ENCODE data around the gene CLDN14. TPM values are rescaled to one million over a fixed set of nuclear protein-coding genes. Genes with fewer than 3 reads are reported as not detected.
A peak's percentile ranks its signal among the peaks of the same experiment; 100 is the strongest.

CLDN14 gene
- total RNA-seq, 1 donor: 0.27 TPM

- no peak for DNase-seq (ENCODE audit: low read depth)
- TF ChIP-seq CTCF (IDR thresholded peaks at IDR 0.05; ENCODE audit: insufficient read depth, low read length): no peak
- H3K4me3 ChIP-seq (ENCODE audit: low read depth, low read length): no peak overlapping the region
These were observed 31.0 kb upstream of the CLDN14 start for GRCh38 chr21:36510911-36511310.

GRCh38 chr21:36509973-36510664 is 30.2 kb upstream of the CLDN14 start:
- no peak for TF ChIP-seq CTCF (IDR thresholded peaks at IDR 0.05; ENCODE audit: insufficient read depth, low read length)
- no peak for DNase-seq (ENCODE audit: low read depth)
- no peak overlapping the region for H3K4me3 ChIP-seq (ENCODE audit: low read depth, low read length)

GRCh38 chr21:36508948-36509347 is 29.0 kb upstream of the CLDN14 start:
- no peak for DNase-seq (ENCODE audit: low read depth)
- no peak for TF ChIP-seq CTCF (IDR thresholded peaks at IDR 0.05; ENCODE audit: insufficient read depth, low read length)
- H3K4me3 ChIP-seq (ENCODE audit: low read depth, low read length): no peak overlapping the region

GRCh38 chr21:36507397-36508018 is 27.6 kb upstream of the CLDN14 start:
- H3K4me3 ChIP-seq (ENCODE audit: low read depth, low read length): no peak overlapping the region
- TF ChIP-seq CTCF (IDR thresholded peaks at IDR 0.05; ENCODE audit: insufficient read depth, low read length): no peak
- DNase-seq (ENCODE audit: low read depth): no peak

- no peak for DNase-seq (ENCODE audit: low read depth)
- no peak overlapping the region for H3K4me3 ChIP-seq (ENCODE audit: low read depth, low read length)
- TF ChIP-seq CTCF (IDR thresholded peaks at IDR 0.05; ENCODE audit: insufficient read depth, low read length): no peak
These were observed 26.6 kb upstream of the CLDN14 start for GRCh38 chr21:36506482-36506881.

- peak; percentile 79 for TF ChIP-seq CTCF (IDR thresholded peaks at IDR 0.05; ENCODE audit: insufficient read depth, low read length)
- peak; percentile 86 for DNase-seq (ENCODE audit: low read depth)
- no peak overlapping the region for H3K4me3 ChIP-seq (ENCODE audit: low read depth, low read length)
These were observed 24.4 kb upstream of the CLDN14 start for GRCh38 chr21:36504067-36505058.

All from fibroblast of the aortic adventitia (primary cell).